IMR-90 (cell line): ENCODE measurements around the gene GOLGA1. TPM values are rescaled to one million over a fixed set of nuclear protein-coding genes. Genes with fewer than 3 reads are reported as not detected.
A peak's percentile ranks its signal among the peaks of the same experiment; 100 is the strongest.

Source experiments
- ATAC-seq: fragments of 200-7000 bp; cut with Tn5 transposase; 2 replicates; pipeline ENCODE4 v1.9.1; 2020; ENCODE audit warnings: low read depth, mild to moderate bottlenecking, moderate library complexity
- BruUV-seq: library from RNA; stranded (reverse); fragments of 400-500 nt; replicated peaks from 2 replicates; lab custom pipeline; 2021; lab: Mats Ljungman, UMichigan
- CTCF ChIA-PET: fragments of 300-600 bp; formaldehyde crosslinking; extraction: SDS; loops from one replicate; lab custom pipeline; 2021; ENCODE audit warnings: antibody characterized with exemption; lab: Yijun Ruan, JAX
- POLR2A ChIA-PET: fragments of 300-600 bp; sonication (Branson Sonifier 250); formaldehyde crosslinking; loops from one replicate; lab custom pipeline; 2022; ENCODE audit warnings: antibody characterized with exemption; ENCODE audit not compliant: unreplicated experiment; lab: Charles Lee
- DNase-seq: peaks from one replicate; pipeline ENCODE4 v3.0.0; 2013
- H2AFZ ChIP-seq: replicated peaks from 2 replicates; pipeline ENCODE3; 2013; ENCODE audit warnings: low read length, mild to moderate bottlenecking; ENCODE audit not compliant: poor library complexity
- H2AK5ac ChIP-seq: 2 replicates; pipeline ENCODE4 v1.6.1; 2013; ENCODE audit warnings: low read depth, low read length, inconsistent platforms
- H2AK9ac ChIP-seq: replicated peaks from 2 replicates; pipeline ENCODE3; 2013; ENCODE audit warnings: mild to moderate bottlenecking, low read depth, low read length, moderate library complexity; ENCODE audit not compliant: poor library complexity
- H2BK120ac ChIP-seq: 2 replicates; pipeline ENCODE4 v1.6.1; 2013; ENCODE audit warnings: low read depth, low read length, inconsistent platforms
- H2BK15ac ChIP-seq: 3 replicates; pipeline ENCODE4 v1.6.1; 2013; ENCODE audit warnings: low read depth, low read length, inconsistent platforms
- H2BK20ac ChIP-seq: 2 replicates; pipeline ENCODE4 v1.6.1; 2013; ENCODE audit warnings: low read depth, mild to moderate bottlenecking, inconsistent platforms, low read length, moderate library complexity
- H2BK5ac ChIP-seq: 2 replicates; pipeline ENCODE4 v1.6.1; 2013; ENCODE audit warnings: mild to moderate bottlenecking, low read depth, low read length, inconsistent platforms; ENCODE audit not compliant: poor library complexity, severe bottlenecking
- H3K14ac ChIP-seq: replicated peaks from 2 replicates; pipeline ENCODE4 v1.6.1; 2013; ENCODE audit warnings: low read depth, low read length, inconsistent platforms
- H3K18ac ChIP-seq: 2 replicates; pipeline ENCODE4 v1.6.1; 2013; ENCODE audit warnings: low read depth, low read length, control low read depth
- H3K23ac ChIP-seq: 2 replicates; pipeline ENCODE4 v1.6.1; 2013; ENCODE audit warnings: low read depth, low read length, inconsistent platforms
- H3K27ac ChIP-seq: 2 replicates; pipeline ENCODE4 v1.5.1; 2013; ENCODE audit warnings: mild to moderate bottlenecking, control low read depth, low read length; ENCODE audit not compliant: insufficient read depth
- H3K27me3 ChIP-seq: 2 replicates; pipeline ENCODE4 v1.6.1; 2013; ENCODE audit warnings: low read length; ENCODE audit not compliant: control insufficient read depth, insufficient read depth
- H3K36me3 ChIP-seq: 2 replicates; pipeline ENCODE4 v1.6.1; 2013; ENCODE audit warnings: low read length, mixed read lengths; ENCODE audit not compliant: control insufficient read depth, insufficient read depth
- H3K4ac ChIP-seq: 2 replicates; pipeline ENCODE4 v1.6.1; 2013; ENCODE audit warnings: low read depth, low read length, inconsistent platforms
- H3K4me1 ChIP-seq: 2 replicates; pipeline ENCODE4 v1.6.1; 2013; ENCODE audit warnings: low read length, mixed read lengths; ENCODE audit not compliant: control insufficient read depth, insufficient read depth
- H3K4me2 ChIP-seq: 2 replicates; pipeline ENCODE4 v1.6.1; 2013; ENCODE audit warnings: low read depth, mild to moderate bottlenecking, control low read depth, low read length, moderate library complexity
- H3K4me3 ChIP-seq: 2 replicates; pipeline ENCODE4 v1.5.1; 2013; ENCODE audit warnings: low read depth, mild to moderate bottlenecking, control low read depth, low read length, moderate library complexity; ENCODE audit not compliant: insufficient read depth
- H3K56ac ChIP-seq: 2 replicates; pipeline ENCODE4 v1.6.1; 2013; ENCODE audit warnings: low read length, inconsistent platforms; ENCODE audit not compliant: insufficient read depth; ENCODE audit errors: extremely low read depth
- H3K79me1 ChIP-seq, 2 experiments: 2 replicates each; pipeline ENCODE4 v1.6.1; 2013; ENCODE audit warnings: low read length in 2 of 2, inconsistent platforms in 1 of 2, low read depth in 1 of 2
- H3K9ac ChIP-seq: 2 replicates; pipeline ENCODE4 v1.6.1; 2013; ENCODE audit warnings: low read depth, low read length, control low read depth
- H3K9me1 ChIP-seq: 2 replicates; pipeline ENCODE4 v1.6.1; 2013; ENCODE audit warnings: low read length, inconsistent platforms; ENCODE audit not compliant: insufficient read depth
- H3K9me3 ChIP-seq: 2 replicates; pipeline ENCODE4 v1.6.1; 2013; ENCODE audit warnings: low read length; ENCODE audit not compliant: control insufficient read depth, insufficient read depth
- H4K20me1 ChIP-seq: 2 replicates; pipeline ENCODE4 v1.6.1; 2013; ENCODE audit warnings: low read length, inconsistent platforms; ENCODE audit not compliant: insufficient read depth
- H4K5ac ChIP-seq: 2 replicates; pipeline ENCODE4 v1.6.1; 2013; ENCODE audit warnings: mild to moderate bottlenecking, low read depth, low read length, control low read depth
- H4K8ac ChIP-seq, 2 experiments: 2 replicates each; pipeline ENCODE4 v1.6.1; 2013; ENCODE audit warnings: low read depth in 2 of 2, low read length in 2 of 2, control low read depth in 1 of 2, inconsistent platforms in 1 of 2
- H4K91ac ChIP-seq: 2 replicates; pipeline ENCODE4 v1.6.1; 2013; ENCODE audit warnings: low read depth, low read length, inconsistent platforms; ENCODE audit not compliant: insufficient read depth
- BHLHE40 ChIP-seq: fragments of 150-350 bp; IDR thresholded peaks from 2 replicates; pipeline ENCODE4 v1.6.1; 2016; ENCODE audit warnings: mild to moderate bottlenecking, low read depth, low read length
- CHD1 ChIP-seq: IDR thresholded peaks from 2 replicates; pipeline ENCODE4 v1.6.1; 2012; ENCODE audit warnings: low read depth, low read length, improper control_type of control experiment
- FOS ChIP-seq: fragments of 150-350 bp; IDR thresholded peaks from 2 replicates; pipeline ENCODE4 v1.6.1; 2016; ENCODE audit warnings: low read depth, low read length
- MAFK ChIP-seq: IDR thresholded peaks from 2 replicates; pipeline ENCODE4 v1.6.1; 2012; ENCODE audit warnings: low read depth, low read length, improper control_type of control experiment
- NFE2L2 ChIP-seq: fragments of 150-350 bp; IDR thresholded peaks from 2 replicates; pipeline ENCODE4 v1.6.1; 2016; ENCODE audit warnings: low read depth, mild to moderate bottlenecking, low read length
- RAD21 ChIP-seq: IDR thresholded peaks from 2 replicates; pipeline ENCODE4 v1.6.1; 2012; ENCODE audit warnings: low read length, improper control_type of control experiment
- RFX5 ChIP-seq: IDR thresholded peaks from 2 replicates; pipeline ENCODE4 v1.8.0; 2012; ENCODE audit warnings: low read depth, mild to moderate bottlenecking, low read length, moderate library complexity
- WGBS, 2 experiments: methylation state at CpG; one replicate each; pipeline versions ENCODE4 v1.1.5 to v1.1.7; 2013; ENCODE audit warnings: missing lambda C conversion rate in 2 of 2; ENCODE audit not compliant: insufficient read length in 1 of 2; ENCODE audit errors: extremely low coverage in 2 of 2; 5-methylcytosine and 5-hydroxymethylcytosine counted together
- dilution Hi-C: fragments of 300-500 bp; cut with HindIII; formaldehyde crosslinking; loops from one replicate; pipeline ENCODE4 v1.14.3; 2018; ENCODE audit warnings: low sequenced_read_pairs; ENCODE audit not compliant: unreplicated experiment
- in situ Hi-C: fragments of 300-500 bp; cut with MboI; formaldehyde crosslinking; loops from 3 replicates; pipeline ENCODE4 v1.14.3; 2019; ENCODE audit warnings: low sequenced_read_pairs, inconsistent platforms, mixed read lengths
- intact Hi-C: fragments of 100-400 bp; cut with micrococcal nuclease; formaldehyde crosslinking; loops from 2 replicates; pipeline ENCODE4 v1.10.0; 2022
- polyA plus RNA-seq, 3 experiments: library from polyadenylated mRNA; depleted of rRNA; stranded (reverse); fragments of >200 nt; gene quantifications; 2 replicates each; pipeline ENCODE4 v1.2.3, GENCODE V29; 2012; ENCODE audit warnings: low replicate concordance in 1 of 3
- total RNA-seq: library from RNA; depleted of rRNA; stranded (reverse); fragments of >200 nt; gene quantifications from 2 replicates; pipeline ENCODE4 v1.2.3, GENCODE V29; 2012
- TF ChIP-seq, protein P1 (sequence below): fragments of 150-350 bp; IDR thresholded peaks from 2 replicates; pipeline ENCODE4 v1.6.1; 2017; ENCODE audit warnings: mild to moderate bottlenecking, antibody characterized with exemption, low read length, low read depth
- TF ChIP-seq, protein P2 (sequence below): conservative IDR thresholded peaks from 2 replicates; pipeline ENCODE4 v1.5.1; 2012; ENCODE audit warnings: mild to moderate bottlenecking, low read depth, low read length, improper control_type of control experiment

The GOLGA1 gene
- total and polyA plus RNA-seq, 2 of the 4 experiments (the other 2 are of a cell fraction): 10.6 to 12.7 TPM

DNA sequence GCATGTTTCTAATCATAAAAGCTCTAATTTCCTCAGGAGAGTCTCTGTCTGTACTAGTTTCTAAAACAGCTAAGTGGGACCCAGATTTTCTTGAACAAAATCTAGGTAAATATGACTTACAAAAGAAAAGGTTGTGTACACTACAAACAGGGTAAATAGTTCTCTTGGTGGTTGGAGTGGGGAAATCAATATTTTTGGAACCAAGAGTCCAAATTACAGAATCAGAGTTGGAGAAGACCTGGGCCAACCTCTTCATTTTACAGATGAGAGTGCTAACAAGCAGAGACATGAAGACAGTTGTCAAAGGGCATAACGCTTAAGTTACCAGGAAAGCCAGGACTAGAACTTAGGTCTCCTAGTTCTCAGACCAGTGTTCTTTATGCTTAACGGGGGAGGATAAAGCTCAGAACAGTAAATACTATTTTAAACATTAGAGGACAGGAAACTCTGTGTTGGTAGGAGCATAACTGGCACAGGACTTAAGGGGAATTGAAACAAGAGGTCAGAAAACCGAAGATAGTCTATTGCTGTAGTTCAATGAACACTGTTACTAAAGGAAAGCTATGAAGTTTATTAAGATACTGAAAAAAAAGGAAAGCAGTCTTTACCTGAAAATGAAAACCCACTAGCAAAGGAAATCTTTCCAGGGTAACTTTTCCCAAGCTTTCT is 9.3 kb upstream of the GOLGA1 start:
- BruUV-seq: TSS peak; percentile 4
- no peak overlapping the region for H4K8ac ChIP-seq
- dilution Hi-C loops: no loop called here
- no peak overlapping the region for H3K4ac ChIP-seq
- no peak overlapping the region for H3K18ac ChIP-seq
- TF ChIP-seq, protein P1, sequence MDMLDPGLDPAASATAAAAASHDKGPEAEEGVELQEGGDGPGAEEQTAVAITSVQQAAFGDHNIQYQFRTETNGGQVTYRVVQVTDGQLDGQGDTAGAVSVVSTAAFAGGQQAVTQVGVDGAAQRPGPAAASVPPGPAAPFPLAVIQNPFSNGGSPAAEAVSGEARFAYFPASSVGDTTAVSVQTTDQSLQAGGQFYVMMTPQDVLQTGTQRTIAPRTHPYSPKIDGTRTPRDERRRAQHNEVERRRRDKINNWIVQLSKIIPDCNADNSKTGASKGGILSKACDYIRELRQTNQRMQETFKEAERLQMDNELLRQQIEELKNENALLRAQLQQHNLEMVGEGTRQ: no peak
- no peak for TF ChIP-seq RAD21
- TF ChIP-seq MAFK: no peak
- no peak for TF ChIP-seq NFE2L2
- no peak for TF ChIP-seq BHLHE40
- TF ChIP-seq RFX5: no peak
- TF ChIP-seq, protein P2, sequence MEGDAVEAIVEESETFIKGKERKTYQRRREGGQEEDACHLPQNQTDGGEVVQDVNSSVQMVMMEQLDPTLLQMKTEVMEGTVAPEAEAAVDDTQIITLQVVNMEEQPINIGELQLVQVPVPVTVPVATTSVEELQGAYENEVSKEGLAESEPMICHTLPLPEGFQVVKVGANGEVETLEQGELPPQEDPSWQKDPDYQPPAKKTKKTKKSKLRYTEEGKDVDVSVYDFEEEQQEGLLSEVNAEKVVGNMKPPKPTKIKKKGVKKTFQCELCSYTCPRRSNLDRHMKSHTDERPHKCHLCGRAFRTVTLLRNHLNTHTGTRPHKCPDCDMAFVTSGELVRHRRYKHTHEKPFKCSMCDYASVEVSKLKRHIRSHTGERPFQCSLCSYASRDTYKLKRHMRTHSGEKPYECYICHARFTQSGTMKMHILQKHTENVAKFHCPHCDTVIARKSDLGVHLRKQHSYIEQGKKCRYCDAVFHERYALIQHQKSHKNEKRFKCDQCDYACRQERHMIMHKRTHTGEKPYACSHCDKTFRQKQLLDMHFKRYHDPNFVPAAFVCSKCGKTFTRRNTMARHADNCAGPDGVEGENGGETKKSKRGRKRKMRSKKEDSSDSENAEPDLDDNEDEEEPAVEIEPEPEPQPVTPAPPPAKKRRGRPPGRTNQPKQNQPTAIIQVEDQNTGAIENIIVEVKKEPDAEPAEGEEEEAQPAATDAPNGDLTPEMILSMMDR: no peak
- TF ChIP-seq CHD1: no peak
- no peak for TF ChIP-seq FOS
- WGBS, 2 experiments: 80% methylated on average over 1 of the region's 3 CpGs; no CpG with 5 or more reads in 1 of the 2 experiments
- no peak overlapping the region for H3K9ac ChIP-seq
- no peak overlapping the region for H2AK5ac ChIP-seq
- H4K20me1 ChIP-seq: no peaks in the 10 kb centered on the region
- ATAC-seq (no peak), DNase-seq (no peak)
- no peaks in the 10 kb centered on the region; the same call in 1 of the 2 replicates for H3K9me3 ChIP-seq
- H4K91ac ChIP-seq: no peak overlapping the region
- no peak overlapping the region for H3K56ac ChIP-seq
- H2BK20ac ChIP-seq: no peak overlapping the region
- H2BK120ac ChIP-seq: no peak overlapping the region
- no peaks in the 10 kb centered on the region for H3K9me1 ChIP-seq
- no peaks in the 10 kb centered on the region for H3K4me1 ChIP-seq
- ChIA-PET POLR2A (no interaction called here), CTCF (interaction anchor here (0.6 to 1.2 kb wide), 2 partner anchors 10 to 194 kb away, joined by 3 to 5 read pairs; no protein-coding TSS in a partner anchor)
- no peaks in the 10 kb centered on the region; the same call in 1 of the 2 replicates for H3K36me3 ChIP-seq
- H2BK5ac ChIP-seq: no peak overlapping the region
- no peak overlapping the region for H2AK9ac ChIP-seq
- intact Hi-C loops: no loop called here
- no peaks in the 10 kb centered on the region for H3K79me1 ChIP-seq
- no peak overlapping the region for H3K14ac ChIP-seq
- no peak overlapping the region for H3K4me2 ChIP-seq
- in situ Hi-C loops: no loop called here
- H3K23ac ChIP-seq: no peak overlapping the region
- H2AFZ ChIP-seq: no peak overlapping the region
- no peak overlapping the region for H4K5ac ChIP-seq
- H3K4me3 ChIP-seq: no peak overlapping the region
- no peaks in the 10 kb centered on the region for H3K27me3 ChIP-seq
- no peak overlapping the region for H2BK15ac ChIP-seq
- no peak overlapping the region for H3K27ac ChIP-seq
